AG09319 (cell line): Measurements from ENCODE around the gene COL9A1.

Experiments used
- DNase-seq: peaks from one replicate; pipeline ENCODE4 v3.0.0-alpha.2; 2010; ENCODE audit warnings: low read depth; ENCODE audit errors: extremely low read depth
- TF ChIP-seq, protein P1 (sequence below): IDR thresholded peaks from 2 replicates; pipeline ENCODE4 v1.5.1; 2011; ENCODE audit warnings: low read depth, mild to moderate bottlenecking, inconsistent platforms, low read length, moderate library complexity

COL9A1 gene

DNA sequence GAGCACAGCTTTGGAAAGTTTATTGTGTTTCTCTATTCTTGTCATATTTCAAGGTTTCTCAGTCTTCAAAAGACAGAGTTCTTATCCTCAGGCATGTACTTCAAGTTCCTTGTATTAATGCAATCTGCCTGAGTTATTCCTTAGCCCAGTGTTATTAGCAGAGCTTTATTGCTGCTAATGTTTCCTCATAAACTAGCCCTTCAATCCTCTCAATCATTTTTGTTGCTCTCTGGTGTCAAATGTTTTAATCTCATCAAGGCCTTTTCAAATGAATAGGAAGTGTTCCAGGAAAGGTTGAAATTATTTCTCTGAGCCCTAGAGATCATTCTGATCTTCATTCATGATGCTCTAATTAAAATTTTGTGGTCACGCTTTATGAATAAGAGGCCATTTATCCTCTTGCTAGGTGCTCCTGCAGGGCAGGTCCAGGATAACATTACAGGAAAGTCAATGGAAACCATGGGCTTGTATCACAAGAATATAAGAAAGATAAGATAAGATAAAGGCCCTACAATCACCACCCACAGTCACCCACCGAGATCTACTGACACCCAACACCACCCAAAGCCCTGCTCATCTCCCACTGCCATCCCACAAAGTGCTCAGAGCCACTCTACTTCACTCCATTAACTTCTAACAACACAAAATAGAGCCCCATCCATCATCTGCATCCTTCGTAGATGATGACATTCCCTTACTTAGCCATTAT is 125.9 kb downstream of the COL9A1 start:
- DNase-seq: no peak
- TF ChIP-seq, protein P1, sequence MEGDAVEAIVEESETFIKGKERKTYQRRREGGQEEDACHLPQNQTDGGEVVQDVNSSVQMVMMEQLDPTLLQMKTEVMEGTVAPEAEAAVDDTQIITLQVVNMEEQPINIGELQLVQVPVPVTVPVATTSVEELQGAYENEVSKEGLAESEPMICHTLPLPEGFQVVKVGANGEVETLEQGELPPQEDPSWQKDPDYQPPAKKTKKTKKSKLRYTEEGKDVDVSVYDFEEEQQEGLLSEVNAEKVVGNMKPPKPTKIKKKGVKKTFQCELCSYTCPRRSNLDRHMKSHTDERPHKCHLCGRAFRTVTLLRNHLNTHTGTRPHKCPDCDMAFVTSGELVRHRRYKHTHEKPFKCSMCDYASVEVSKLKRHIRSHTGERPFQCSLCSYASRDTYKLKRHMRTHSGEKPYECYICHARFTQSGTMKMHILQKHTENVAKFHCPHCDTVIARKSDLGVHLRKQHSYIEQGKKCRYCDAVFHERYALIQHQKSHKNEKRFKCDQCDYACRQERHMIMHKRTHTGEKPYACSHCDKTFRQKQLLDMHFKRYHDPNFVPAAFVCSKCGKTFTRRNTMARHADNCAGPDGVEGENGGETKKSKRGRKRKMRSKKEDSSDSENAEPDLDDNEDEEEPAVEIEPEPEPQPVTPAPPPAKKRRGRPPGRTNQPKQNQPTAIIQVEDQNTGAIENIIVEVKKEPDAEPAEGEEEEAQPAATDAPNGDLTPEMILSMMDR: no peak

DNA sequence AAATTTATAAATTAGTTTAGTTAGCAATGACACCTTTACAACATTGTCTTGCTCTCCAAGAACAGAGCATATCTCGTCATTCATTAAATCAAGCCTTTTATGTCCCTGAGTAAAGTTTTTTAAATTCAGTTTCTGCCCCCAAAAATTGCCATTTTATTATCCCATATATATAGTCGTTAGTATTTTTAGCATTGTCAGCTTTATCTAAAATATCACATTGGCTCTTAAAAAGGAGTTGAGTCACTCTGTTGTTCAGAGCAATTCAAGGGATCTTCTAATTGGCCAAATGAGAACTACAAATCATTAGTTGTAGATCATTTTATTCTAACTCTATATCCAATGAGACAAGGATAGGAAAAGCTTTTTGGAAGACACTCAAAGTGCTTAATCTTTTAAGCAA is 127.1 kb downstream of the COL9A1 start:
- no peak for DNase-seq
- TF ChIP-seq, protein P1: no peak

DNA sequence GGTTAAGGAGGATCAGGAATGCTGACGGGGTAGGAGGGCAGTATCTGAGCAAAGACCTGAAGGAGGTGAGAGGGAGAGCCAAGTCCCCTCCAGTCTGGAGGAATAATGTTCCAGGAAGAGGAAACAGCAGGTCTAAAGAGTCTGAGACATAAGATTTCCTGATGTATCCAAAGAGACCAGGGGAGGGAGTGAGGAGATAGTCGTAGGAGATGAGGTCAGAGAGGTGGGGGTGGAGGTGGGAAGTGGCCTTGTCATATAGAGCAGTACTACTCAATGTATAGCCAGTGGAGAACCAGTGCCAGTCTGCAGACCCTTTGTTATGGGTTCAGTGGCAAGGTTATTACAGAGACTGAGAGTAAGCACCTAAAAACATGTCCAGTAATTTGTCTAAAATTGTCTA is 130.6 kb downstream of the COL9A1 start:
- DNase-seq: no peak
- TF ChIP-seq, protein P1: no peak

DNA sequence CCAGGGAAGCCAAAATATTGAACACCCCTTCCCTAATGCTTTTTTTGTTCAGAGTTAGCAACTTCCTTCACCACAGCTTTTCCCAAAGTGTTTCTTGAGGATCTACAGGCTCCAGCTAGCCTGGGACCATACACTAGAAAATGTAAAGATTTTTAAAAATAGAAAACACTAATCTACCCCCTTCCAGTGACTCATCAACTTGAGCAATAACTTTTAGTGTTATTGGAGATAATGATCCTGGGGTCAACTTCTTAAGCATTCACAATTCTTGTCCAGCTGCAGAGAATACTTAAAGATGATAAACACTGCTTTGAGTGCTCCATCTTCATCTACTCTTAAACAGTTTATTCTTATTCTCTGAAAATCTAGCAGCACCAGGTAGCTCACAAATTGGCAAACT is 131.6 kb downstream of the COL9A1 start:
- TF ChIP-seq, protein P1: no peak
- no peak for DNase-seq

DNA sequence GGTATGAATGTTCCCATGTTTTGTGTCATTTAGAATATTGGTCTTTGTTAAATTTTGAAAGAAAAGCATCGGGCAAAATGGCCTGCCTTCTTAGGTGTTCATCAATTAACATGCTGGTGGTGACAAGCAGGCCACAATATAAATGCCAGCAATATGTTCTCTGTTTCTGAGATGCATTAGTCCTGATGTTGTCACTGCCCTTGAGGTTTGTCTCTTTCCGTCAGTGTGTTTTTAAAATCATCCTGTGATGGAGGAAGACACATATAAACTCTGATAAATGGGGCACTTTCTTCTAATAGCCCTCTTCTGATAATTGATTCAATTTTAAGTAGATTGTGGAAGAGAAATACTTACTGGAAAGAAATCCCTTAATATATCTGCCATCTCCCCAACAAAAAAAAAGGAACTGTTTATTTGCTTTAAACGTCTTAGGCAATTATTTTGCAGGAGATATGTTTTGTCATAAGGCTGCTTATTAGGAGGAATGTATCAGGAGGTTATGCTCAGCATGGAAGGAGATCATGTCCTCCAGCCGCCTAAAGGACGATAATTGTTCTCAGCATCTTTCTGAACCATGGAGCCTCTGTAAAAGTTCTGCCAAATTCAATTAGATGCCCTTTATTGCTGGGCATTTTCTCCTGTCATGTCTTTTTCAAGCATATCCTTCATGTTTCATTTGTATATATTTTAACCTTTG is 134.1 kb downstream of the COL9A1 start:
- DNase-seq: no peak
- TF ChIP-seq, protein P1: no peak
